Measurements from ENCODE around the gene UNC13A.

UNC13A gene

GRCh38 chr19:17648097-17648660 is 40.0 kb downstream of the UNC13A start:
- no peak overlapping the region for H3K27ac ChIP-seq
- TF ChIP-seq CTCF (conservative IDR thresholded peaks at IDR 0.05) = no peak

GRCh38 chr19:17647071-17648020 is 40.8 kb downstream of the UNC13A start:
- H3K27ac ChIP-seq = no peak overlapping the region
- no peak for TF ChIP-seq CTCF (conservative IDR thresholded peaks at IDR 0.05)

GRCh38 chr19:17646441-17646840 is 41.7 kb downstream of the UNC13A start:
- no peak overlapping the region for H3K27ac ChIP-seq
- no peak for TF ChIP-seq CTCF (conservative IDR thresholded peaks at IDR 0.05)

GRCh38 chr19:17645339-17645963 is 42.7 kb downstream of the UNC13A start:
- no peak overlapping the region for H3K27ac ChIP-seq
- no peak for TF ChIP-seq CTCF (conservative IDR thresholded peaks at IDR 0.05)

- H3K27ac ChIP-seq = no peak overlapping the region
Observed at GRCh38 chr19:17642656-17643055, 45.5 kb downstream of the UNC13A start.

GRCh38 chr19:17641846-17642245 is 46.3 kb downstream of the UNC13A start:
- H3K27ac ChIP-seq = no peak overlapping the region
- no peak for TF ChIP-seq CTCF (conservative IDR thresholded peaks at IDR 0.05)

More at GRCh38 chr19:17642656-17643055, 45.5 kb downstream of the UNC13A start:
- no peak for TF ChIP-seq CTCF (conservative IDR thresholded peaks at IDR 0.05)

- H3K27ac ChIP-seq = no peak overlapping the region
- no peak for TF ChIP-seq CTCF (conservative IDR thresholded peaks at IDR 0.05)
Observed at GRCh38 chr19:17641181-17641580, 47.0 kb downstream of the UNC13A start.

Data from VCaP (cell line).